SW480 (cell line): ENCODE measurements around the gene SUN3.

Experiments used
- DNase-seq: peaks from one replicate; pipeline ENCODE4 v3.0.0-alpha.2; 2016; ENCODE audit warnings: low spot score

SUN3 gene

DNA sequence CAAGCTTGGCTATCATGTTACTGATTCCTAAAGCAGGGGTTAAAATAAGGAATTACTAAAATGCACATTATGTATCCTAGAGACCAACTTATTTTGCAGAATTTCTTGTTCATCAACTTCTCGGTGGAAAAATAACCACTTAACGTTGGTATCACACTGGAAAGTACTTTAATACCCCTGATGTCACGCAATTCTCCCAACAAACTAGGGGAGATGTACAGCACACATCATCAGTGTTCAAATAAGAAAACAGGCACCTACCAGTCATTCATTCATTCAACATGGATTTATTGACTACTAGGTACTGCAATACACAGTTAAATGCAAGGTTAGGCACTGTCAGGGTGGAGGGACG is 50.1 kb downstream of the SUN3 start:
- DNase-seq: no peak

DNA sequence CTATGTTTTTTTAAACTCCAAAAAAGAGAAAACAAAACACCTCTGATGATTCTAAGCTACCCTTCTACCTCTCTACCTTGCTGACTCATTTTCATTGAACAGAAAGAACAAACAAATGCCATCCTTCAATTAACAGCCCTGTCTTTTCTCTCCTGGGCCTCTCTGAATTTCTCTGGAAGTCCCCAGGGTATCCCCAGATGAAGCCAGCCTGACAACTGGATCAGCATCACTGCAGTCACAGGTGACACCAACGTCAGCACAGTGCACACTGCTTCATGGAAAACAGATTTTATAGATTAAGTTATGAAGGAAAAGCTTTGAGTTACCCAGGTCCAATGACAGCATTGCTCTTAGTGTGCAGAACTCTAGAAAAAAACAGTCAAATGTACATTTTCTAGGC is 55.2 kb downstream of the SUN3 start:
- no peak for DNase-seq

DNA sequence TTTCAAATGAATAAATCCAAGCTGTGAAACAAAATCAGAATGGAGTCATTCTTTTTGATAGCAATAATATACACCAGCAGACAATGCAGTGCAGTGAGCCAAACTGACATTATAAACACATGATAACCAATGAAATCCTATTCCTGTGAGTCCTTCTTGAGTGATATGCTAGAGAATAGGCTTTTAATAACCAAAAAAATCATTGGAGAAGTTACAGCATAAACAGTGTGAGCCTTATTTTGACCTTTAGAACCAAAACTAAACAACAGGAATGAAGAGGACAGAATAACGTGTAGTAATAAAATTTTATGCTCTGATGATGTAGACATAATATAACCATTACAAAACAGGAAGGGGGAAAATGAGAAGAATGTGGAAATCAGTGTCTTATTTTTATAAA is 58.1 kb downstream of the SUN3 start:
- no peak for DNase-seq

DNA sequence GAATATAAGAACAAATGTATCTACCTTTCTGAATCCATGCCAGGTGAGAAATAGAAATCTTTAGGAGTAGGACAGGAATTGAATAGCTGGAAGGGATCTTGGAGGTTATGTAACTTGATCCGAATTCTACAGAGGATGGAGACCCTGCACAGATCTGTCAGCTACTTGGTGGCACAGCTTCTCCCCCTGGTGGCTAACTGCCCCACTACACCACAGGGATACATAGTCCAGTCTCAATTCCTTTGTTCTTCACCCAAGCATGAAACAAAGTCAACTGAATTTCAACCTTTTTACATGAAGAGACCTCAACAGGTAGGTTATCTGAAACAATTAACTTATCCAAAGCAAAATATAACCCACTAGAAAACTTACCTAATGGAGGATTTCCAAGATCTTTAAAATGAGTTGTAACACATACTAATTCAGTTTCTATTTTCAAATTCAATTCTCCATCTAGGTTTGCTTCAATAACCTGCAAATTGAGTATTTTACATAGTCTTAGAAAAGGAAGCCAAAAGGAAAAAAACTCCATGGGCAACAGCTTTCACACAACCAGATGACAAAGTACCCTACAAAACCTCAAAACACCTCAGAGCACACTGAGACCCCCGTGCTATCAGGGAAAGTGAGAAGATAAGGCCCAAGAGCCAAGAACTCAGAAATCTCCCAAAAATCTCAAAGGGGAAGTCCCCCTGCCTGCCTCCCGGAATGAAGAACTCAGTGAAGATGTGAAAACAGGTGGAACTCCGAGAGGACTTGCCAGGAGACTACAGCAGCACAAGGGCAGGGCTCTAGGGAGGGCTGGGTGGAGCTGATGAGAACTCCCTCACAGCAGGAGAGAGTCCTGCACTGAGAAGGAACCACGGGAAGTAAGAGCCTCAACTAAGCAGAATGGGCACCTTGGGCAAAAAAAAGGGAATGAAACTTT is 59.8 kb downstream of the SUN3 start:
- DNase-seq: peak; percentile 59

DNA sequence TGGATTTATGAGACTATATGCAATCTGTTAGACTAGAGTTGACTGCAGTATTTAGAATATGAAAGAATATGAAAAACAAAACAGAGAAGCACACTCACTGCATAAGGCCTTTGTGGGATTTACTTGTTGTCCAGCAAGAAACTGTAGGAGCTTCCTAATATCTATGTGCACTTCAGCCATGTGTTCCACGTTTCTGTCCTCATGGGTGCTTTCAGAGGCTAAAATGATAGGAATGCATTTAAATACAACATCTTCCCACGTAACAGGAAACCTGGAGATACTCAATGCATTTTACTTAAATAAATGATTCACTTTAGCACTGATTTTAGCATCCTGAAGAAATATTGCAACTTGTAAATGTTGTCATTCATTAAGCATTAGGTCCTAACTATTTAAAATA is 61.2 kb downstream of the SUN3 start:
- DNase-seq: no peak

DNA sequence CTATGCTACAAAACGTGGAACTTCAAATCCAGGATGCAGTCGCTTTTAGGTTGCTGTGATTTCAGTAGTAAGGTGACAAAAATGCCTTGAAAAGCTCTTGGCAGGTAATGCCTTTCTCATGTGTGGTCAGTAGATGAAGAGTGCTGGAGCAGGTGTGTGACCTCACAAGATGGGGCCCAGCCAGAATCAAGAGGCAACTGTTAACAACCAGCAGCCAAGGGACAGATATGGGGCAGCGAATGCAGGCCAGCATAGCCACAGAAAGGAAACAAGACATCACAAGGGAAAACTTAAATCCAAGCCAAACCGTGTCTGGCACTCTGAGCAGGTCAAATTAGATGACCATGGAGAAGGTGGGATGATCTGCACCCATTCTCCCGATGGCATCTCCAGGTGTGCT is 61.8 kb downstream of the SUN3 start:
- DNase-seq: no peak

DNA sequence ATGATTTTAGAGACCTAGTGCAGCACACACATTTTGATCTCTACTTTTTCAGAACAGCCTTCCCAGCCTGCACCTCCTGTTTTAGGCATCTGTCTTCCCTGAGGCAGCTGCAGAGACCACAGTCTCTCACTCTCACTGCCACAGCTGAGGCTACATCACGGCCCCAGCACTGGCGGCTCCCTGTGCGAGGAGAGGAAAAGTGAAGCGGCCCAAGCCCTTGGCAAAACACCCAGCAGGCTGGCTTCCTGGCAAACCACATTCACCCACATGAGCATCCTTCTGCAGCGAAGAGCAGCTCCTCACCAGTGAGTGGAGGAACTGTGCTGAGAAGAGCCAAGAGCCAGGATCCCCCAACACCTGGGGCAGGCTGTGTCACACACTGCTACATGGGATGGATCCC is 63.5 kb downstream of the SUN3 start:
- DNase-seq: no peak

DNA sequence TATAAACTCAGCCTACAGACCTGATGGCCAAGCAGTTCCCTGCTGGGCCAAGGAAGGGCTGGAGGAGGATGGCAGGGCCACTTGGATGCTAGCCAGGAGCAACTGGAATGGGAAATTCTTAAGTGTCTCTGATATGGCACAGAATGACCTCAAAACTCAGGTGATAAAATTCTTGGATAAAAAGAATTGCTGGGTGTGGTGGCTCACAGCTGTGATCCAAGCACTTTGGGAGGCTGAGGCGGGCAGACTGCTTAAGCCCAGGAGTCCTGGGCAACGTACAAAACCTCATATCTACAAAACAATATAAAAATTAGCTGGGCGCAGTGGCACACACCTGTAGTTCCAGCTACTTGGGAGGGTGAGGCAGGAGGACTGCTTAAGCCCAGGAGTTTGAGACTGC is 66.6 kb downstream of the SUN3 start:
- DNase-seq: no peak

DNA sequence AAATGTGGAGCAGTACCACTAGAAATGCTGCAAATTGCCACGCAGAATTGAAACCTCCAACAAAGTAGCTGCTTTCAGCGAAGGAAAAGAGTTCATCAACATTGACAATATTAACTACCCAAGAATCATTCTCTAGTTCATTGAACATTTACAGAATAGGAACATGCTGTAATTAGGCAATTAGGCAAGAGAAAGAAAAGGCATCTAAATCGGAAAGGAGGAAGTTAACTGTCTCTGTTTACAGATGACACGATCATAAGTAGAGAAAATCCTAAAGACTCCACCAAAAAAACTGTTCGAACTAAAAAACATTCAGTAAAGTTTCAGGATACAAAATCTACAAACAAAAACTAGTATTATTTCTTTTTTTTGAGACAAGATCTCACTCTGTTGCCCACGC is 71.8 kb downstream of the SUN3 start:
- no peak for DNase-seq

DNA sequence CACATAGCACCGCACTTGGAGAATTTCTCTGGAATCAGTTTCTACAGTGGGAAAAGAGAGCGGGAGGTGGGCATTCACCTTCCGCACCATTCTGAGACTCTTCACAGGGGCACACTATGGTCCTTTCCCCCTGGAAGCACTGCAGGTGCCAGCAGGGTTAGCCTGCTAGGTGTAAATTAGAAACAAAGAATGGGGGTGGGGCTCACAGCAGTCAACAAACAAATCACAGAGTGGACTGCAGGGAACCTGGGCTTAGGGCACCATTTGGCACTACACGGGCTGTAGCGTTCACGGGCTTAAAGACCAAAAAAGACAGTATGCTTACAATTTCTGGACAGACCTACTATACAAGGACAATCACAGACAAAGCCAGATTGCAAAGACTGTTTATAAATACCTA is 72.7 kb downstream of the SUN3 start:
- DNase-seq: no peak

DNA sequence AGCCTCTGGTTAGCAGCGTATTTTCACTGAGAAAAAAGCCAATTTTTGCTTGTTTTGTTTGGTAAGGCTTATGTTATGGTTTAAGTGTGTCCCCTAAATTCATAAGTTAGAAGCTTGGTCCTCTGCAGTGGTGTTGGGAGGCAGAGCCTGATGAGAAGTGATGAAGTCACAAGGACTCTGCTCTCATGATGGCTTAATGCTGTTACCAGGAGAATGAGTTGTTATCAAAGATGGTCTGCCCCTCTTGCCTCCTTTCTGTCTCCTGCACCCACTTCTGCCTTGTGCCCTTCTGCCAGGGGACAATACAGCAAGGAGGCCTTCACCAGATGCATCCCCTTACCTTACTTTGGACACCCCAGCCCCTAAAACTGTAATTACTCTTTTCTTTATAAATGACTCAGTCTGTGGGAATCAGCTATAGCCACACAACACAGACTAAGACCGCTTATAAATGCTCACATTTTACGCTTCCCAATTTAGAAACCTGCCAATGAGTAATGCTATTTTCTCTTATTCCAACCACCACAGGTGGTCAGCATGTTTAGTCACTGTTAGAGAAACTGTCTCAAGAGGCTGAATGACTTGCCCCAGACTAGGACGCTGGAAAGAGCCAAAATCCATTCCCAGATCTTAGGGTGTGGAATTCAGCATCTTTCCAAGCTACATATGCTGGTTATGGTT is 74.5 kb downstream of the SUN3 start:
- DNase-seq: no peak

DNA sequence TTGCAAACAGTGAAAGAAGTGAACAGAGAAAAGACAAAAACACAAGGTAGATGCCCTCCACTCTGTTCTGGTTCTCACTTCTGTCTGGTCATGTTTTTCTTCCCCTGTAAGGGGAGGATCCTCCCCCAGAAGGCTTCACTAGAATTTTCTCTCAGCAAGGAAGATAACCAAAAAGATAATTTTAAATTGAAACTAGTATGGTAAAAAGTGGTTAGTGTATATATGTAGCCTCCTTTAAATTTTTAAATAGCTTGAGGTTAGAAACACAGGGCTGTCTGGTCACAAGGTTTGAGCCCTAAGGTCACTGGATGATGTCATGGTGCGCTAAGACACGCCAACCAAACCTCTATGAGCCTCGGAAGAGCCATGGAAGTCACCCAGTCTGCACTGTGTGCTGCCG is 75.1 kb downstream of the SUN3 start:
- no peak for DNase-seq

DNA sequence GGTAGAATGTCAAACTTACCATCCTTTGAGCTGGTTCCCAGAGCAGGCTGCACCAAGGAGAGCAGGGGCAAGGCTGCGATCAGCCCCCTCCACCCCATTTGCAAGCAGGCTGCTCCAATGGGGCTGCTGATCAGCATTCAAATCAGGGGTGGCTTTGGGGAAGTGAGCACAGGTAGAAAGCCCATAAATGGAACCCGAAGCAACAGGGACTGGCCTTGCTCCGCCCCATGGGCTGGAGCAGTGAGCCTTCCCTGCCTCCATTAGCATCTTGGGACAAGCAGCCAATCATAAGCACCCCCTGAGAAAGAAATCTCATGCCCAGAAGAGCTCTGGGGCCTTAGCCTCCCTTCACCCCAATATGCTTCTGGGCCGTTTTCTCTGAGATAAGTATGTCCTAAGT is 76.7 kb downstream of the SUN3 start:
- no peak for DNase-seq

DNA sequence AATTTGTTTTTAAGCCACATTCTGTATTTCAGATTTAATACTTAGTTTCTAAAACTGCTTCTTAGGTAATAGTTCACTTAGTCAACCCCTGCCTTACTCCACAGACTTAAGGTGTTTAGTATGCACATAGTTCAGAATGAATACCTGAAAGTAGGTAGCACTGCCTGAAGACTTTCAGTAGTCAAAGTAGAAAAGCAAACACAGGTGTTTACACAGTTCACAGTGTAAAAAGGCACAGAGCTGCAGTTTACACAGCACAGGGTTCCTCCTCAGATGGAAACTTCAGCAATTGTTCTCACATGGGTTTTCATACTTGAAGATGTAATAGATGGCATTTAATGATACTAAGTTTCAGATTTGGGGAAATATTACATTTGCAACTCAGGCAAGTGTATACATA is 77.5 kb downstream of the SUN3 start:
- DNase-seq: no peak

DNA sequence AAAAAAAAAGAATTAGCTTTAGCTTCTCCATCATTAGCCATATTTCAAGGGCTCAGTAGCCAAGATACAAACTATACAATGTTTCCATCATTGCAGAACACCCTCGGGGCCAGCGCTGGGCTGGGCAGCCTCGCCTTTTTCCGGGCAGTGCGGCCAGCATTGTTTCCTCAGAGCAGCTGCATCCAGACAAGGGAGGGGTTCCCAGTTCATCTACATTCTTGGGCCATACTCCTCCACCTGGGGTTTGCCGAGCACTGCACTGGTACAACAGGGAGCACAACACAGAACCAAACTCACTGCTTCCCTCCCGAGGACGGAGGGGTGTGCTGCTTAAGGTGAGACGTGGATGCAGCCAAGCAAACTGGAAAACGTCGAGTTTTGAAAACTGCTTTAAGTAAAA is 78.2 kb downstream of the SUN3 start:
- no peak for DNase-seq

DNA sequence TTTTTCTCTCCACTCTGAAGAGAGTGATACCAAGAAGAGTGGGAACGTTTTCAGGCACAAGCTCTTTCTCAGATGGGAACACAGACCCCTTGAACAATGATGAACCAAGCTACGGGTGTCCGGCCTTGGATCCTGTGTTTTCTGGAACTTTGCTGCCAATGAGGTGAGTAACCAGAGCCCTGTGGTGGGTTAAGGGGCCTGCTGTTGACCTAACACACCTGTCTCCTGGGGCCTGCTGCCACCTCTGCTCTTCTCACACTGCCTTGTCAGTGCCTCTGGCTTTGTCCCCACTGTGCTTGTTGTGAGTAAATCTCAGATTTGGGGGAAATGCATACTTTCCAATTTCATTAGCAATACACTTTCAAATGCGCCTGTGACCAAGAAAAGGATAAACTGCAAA is 79.2 kb downstream of the SUN3 start:
- no peak for DNase-seq

DNA sequence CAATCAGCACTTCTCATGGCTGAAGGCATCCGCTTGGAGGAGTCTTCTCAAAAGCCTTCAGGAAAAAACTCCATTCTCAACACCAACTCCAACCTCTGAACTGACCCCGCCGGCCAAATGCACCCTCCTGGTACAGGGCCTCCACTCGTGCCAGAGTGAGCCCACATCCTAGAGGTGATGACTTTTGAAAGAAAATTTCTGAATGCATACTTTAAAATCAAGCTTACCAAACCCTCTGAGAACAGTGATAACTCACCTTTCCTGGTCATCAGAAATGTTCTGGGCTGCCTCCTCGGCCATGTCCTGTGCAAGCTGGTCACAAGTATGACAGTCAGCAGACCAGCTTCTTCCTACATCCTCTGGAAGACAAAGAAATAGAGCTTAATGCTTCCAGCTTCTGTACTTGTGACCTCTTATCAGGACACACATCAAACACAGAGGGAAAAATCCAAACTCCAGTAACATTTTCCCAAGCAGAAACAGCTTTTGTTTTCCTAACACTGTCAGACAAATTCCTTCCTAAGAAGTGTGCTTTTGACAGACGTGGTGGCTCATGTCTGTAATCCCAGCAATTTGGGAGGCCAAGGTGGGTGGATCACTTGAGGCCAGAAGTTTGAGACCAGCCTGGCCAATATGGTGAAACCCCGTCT is 80.6 kb downstream of the SUN3 start, which contains the start of gene PKD1L1:
Gene PKD1L1, minus strand, starts transcription at position 326 of the 650 bp plus-strand sequence. Its CDS starts 26 bp downstream, at position 300.
- DNase-seq: no peak

DNA sequence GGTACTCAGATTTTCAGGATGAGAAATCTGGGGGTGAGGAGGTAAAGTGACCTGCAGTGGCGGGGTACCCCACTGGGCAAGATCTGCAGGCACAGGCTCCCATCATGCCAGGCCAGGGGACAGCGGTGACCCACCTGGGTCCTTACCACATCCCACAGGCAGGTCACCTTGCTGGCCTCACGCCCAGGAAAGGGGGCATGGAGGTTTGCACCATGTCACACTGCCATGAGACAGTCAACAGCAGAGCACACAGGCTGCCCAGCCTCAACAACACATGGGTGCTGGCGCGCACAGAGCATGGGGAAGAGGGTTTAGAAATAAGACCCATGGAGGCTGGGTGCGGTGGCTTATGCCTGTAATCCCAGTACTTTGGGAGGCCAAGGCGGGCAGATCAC is 81.6 kb downstream of the SUN3 start:
- no peak for DNase-seq

DNA sequence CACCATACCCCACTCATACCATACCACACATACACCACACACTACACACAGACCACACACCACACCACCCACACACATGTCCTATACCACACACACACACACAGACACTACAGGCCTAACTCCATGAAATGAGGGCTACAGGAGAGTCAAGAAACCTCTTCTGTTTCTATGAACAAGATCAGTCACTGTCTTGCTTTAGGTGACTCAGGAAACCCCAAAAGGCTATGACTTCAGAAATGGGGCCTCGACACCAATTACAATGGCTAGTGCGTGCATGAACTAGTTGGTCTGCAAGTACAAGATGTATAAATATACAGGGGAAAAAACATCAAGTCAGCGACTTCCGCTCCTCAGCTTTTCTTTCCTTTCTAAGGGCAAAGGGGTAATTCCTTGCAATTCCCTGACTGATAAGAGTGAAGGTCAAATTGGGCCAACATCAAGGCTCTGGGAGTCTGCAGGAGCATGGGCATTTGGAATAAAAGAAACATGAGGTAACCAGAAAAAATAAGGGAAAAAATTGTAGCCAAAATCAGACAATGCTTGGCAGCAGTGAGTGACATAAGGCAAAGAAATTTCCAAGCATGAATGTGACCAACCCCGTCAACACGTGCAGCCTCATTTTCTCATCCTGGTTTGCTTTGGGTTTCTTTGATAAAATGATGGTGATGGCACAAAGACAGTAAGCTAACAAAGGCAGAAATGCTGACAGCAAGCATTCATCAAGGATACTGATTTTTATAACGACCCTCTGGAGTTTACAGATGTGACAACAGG is 82.1 kb downstream of the SUN3 start:
- no peak for DNase-seq

DNA sequence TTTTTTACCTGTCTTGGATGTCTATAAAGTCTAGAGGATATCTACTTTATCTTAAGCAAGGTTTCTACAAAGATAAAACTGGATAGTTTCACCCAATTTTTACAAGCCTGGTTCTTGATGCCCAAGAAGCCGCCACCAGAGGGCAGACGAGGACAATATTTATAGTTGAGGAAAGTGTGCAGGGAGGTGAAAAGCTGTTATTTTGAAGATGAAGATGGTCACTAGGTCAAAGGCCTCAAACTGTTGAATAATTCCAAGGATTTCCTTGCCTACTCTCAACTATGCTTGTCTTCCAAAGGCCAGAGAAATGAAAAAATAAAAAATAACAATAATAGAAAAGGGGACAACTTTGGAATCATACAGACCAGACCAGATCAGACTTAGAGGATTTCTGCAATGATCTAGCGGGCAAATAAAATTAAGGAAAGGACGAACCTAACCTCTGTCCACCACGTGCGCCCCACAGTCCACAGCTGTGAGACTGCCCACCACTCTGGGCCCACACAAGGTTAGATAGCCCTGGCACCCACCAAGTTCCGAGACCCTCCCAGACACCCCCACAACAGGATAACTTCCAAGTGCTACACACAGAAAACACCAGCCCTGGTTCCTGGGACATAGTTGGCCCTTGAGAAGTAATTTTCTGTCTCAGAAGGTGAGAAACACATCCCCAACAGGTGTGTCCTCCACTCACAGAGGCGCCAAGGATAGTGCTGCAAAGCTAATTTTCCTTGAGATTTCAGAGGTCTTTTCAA is 83.5 kb downstream of the SUN3 start:
- peak; percentile 57 for DNase-seq

DNA sequence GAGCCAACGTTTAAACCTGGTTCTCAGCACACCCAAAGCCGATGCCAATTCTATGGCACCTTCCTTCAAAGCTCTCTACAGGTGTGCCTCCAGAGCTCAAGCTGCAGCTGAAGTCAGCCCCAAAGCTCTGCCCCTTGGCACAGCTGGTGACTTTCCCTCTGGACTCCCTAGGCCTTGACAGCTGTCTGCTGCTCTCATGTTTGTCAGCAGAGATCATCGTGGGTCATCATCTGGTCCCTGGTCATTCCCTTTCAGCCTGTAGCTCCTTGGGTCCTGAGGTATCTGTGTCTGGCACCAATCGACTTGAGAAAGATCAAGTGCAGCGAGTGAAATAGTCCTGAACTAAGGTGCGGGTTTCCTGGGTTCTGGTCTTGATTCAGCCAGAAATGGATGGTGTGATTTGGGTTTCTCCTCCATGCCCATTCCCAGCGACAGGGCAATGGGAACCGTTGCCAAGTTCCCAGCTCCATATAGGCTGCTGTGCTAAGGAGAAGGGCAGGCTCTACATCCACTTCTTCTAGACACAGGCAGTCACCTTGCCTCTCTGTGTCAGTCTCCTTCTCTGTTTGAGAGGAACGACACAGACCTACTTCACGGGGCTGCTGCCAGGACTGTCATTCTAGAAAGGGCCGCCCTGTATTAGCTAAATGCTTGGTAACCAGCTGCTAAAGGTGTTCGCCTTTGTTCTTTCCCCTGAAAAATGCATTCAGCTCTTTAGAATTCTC is 84.2 kb downstream of the SUN3 start:
- DNase-seq: no peak
